HUES6 (cell line): ENCODE results near the gene FAM20B.

ENCODE experiments used
- H3K27ac ChIP-seq: 2 replicates; pipeline ENCODE4 v1.7.0; 2013; ENCODE audit warnings: low read depth, mild to moderate bottlenecking, low read length, inconsistent platforms
- H3K27me3 ChIP-seq: 2 replicates; pipeline ENCODE4 v1.6.1; 2013; ENCODE audit warnings: low read length; ENCODE audit not compliant: control insufficient read depth, insufficient read depth
- H3K36me3 ChIP-seq: 2 replicates; pipeline ENCODE4 v1.6.1; 2013; ENCODE audit warnings: low read length; ENCODE audit not compliant: control insufficient read depth, insufficient read depth
- H3K4me1 ChIP-seq: 2 replicates; pipeline ENCODE4 v1.6.1; 2013; ENCODE audit warnings: low read length; ENCODE audit not compliant: control insufficient read depth, insufficient read depth
- H3K4me3 ChIP-seq: 2 replicates; pipeline ENCODE4 v1.5.1; 2013; ENCODE audit warnings: low read depth, low read length
- H3K9ac ChIP-seq: one replicate; pipeline ENCODE4 v1.6.1; 2013; ENCODE audit warnings: mild to moderate bottlenecking, low read length
- H3K9me3 ChIP-seq: 2 replicates; pipeline ENCODE4 v1.6.1; 2013; ENCODE audit warnings: low read depth, low read length; ENCODE audit not compliant: control insufficient read depth, insufficient read depth

FAM20B gene

GRCh38 chr1:179082333-179082998, 56.8 kb downstream of the FAM20B start:
- Histone ChIP-seq H3K4me1 (peaks cover 28% of the 10 kb centered on the region), H3K4me3 (peak overlapping the region; percentile 88), H3K9me3 (no peaks in the 10 kb centered on the region), H3K36me3 (peaks cover 7% of the 10 kb centered on the region; the same call in 1 of the 2 replicates), H3K9ac (peak overlapping the region; percentile 87), H3K27me3 (no peaks in the 10 kb centered on the region), H3K27ac (peak overlapping the region; percentile 66; the same call in 1 of the 2 replicates)

GRCh38 chr1:179082999-179083335, 57.3 kb downstream of the FAM20B start:
- no peaks in the 10 kb centered on the region for H3K9me3 ChIP-seq
- peak overlapping the region; percentile 75 for H3K9ac ChIP-seq
- peak overlapping the region; percentile 88 for H3K4me3 ChIP-seq
- no peaks in the 10 kb centered on the region for H3K27me3 ChIP-seq
- peaks cover 7% of the 10 kb centered on the region; the same call in 1 of the 2 replicates for H3K36me3 ChIP-seq
- H3K27ac ChIP-seq = no peak overlapping the region
- peaks cover 29% of the 10 kb centered on the region for H3K4me1 ChIP-seq

DNA sequence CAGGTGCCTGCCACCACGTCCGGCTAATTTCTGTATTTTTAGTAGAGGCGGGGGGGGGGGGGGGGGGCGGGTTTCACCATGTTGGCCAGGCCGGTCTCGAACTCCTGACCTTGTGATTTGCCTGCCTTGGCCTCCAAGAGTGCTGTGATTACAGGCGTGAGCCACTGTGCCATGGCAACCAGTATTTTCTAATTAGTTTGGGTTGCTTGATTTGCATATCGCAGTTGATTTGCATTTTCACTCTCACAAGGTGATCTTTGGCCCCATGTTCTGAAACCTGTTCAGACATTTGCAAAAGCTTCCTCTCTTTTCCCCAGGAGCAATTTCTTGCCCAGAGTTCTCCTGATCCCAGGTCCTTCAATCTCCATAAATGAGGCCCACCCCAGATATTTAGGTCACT, 57.8 kb downstream of the FAM20B start:
- Histone ChIP-seq H3K36me3 (peaks cover 9% of the 10 kb centered on the region; the same call in 1 of the 2 replicates), H3K27me3 (no peaks in the 10 kb centered on the region), H3K9ac (no peak overlapping the region), H3K4me3 (no peak overlapping the region), H3K27ac (no peak overlapping the region), H3K9me3 (no peaks in the 10 kb centered on the region), H3K4me1 (peaks cover 32% of the 10 kb centered on the region)

DNA sequence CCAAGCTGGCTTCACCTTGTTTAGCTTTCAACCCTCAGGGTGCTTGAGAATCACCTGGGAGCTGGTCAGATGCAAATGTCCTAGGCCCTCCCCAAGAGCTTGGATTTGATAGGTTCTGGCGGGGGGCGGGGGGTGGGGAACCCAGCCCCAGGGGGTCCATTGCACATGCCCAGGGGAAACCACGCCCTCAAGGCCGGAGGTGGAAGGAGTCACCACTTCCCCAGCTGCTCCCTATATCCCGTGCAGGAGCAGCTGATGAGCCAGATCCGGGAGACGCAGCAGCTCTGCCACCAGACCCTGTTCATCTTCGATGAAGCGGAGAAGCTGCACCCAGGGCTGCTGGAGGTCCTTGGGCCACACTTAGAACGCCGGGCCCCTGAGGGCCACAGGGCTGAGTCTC, 62.0 kb downstream of the FAM20B start:
- H3K27me3 ChIP-seq = no peaks in the 10 kb centered on the region
- peaks cover 31% of the 10 kb centered on the region for H3K36me3 ChIP-seq
- peak overlapping the region; percentile 63 for H3K4me3 ChIP-seq
- H3K4me1 ChIP-seq = peaks cover 33% of the 10 kb centered on the region
- H3K27ac ChIP-seq = peak overlapping the region; percentile 66
- H3K9ac ChIP-seq = peak overlapping the region; percentile 71
- H3K9me3 ChIP-seq = no peaks in the 10 kb centered on the region

DNA sequence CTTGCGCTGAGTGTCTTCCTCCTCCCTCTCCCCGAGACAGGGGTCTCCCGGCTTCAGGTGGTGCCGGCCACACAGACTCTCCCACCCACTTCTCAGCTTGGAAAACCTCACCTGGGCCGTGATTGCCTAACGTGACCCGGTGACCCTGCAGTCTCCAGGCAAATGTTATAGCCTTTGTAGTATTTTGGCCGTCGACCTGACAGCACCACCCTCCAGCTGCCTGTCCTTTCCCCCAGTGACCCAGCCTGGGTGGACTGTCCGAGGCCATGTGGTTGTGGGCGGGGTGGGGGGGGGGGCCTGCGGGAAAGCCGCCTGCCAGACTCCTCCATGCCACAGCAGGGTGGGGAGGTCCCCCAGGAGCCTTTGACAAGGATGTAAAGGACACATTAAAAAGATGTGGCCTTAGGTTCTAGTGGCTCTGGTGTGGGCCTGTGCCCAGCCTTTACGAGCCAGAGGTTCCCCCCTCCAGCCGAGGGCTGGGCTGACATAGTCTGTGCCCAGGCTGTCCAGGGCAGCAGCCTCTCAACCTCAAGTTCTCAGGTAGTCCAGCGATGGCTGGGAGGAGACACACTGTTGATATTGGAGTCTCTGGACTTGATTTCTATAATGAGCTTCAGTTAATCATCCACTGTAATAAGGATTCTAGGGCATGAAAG, 64.3 kb downstream of the FAM20B start:
- Histone ChIP-seq H3K4me1 (peaks cover 28% of the 10 kb centered on the region), H3K27me3 (no peaks in the 10 kb centered on the region), H3K36me3 (peaks cover 54% of the 10 kb centered on the region), H3K9ac (no peak overlapping the region), H3K9me3 (no peaks in the 10 kb centered on the region), H3K4me3 (no peak overlapping the region), H3K27ac (peak overlapping the region; percentile 14; the same call in 1 of the 2 replicates)

- H3K27ac ChIP-seq = no peak overlapping the region
- H3K27me3 ChIP-seq = no peaks in the 10 kb centered on the region
- H3K9me3 ChIP-seq = no peaks in the 10 kb centered on the region
- H3K4me3 ChIP-seq = no peak overlapping the region
- H3K36me3 ChIP-seq = peaks cover 58% of the 10 kb centered on the region
- peaks cover 28% of the 10 kb centered on the region for H3K4me1 ChIP-seq
- no peak overlapping the region for H3K9ac ChIP-seq
Observed at GRCh38 chr1:179090522-179090921, 64.8 kb downstream of the FAM20B start.

GRCh38 chr1:179090923-179091322, 65.2 kb downstream of the FAM20B start:
- H3K9ac ChIP-seq = no peak overlapping the region
- H3K27me3 ChIP-seq = no peaks in the 10 kb centered on the region
- no peaks in the 10 kb centered on the region for H3K9me3 ChIP-seq
- peaks cover 28% of the 10 kb centered on the region for H3K4me1 ChIP-seq
- H3K36me3 ChIP-seq = peaks cover 58% of the 10 kb centered on the region
- H3K4me3 ChIP-seq = no peak overlapping the region
- H3K27ac ChIP-seq = no peak overlapping the region

GRCh38 chr1:179091691-179092165, 66.0 kb downstream of the FAM20B start:
- no peaks in the 10 kb centered on the region for H3K27me3 ChIP-seq
- H3K36me3 ChIP-seq = peaks cover 65% of the 10 kb centered on the region
- no peak overlapping the region for H3K27ac ChIP-seq
- H3K4me3 ChIP-seq = no peak overlapping the region
- H3K9ac ChIP-seq = no peak overlapping the region
- no peaks in the 10 kb centered on the region for H3K9me3 ChIP-seq
- peaks cover 26% of the 10 kb centered on the region for H3K4me1 ChIP-seq

GRCh38 chr1:179092896-179093461, 67.3 kb downstream of the FAM20B start:
- Histone ChIP-seq H3K9me3 (no peaks in the 10 kb centered on the region), H3K36me3 (peaks cover 74% of the 10 kb centered on the region), H3K4me1 (peaks cover 18% of the 10 kb centered on the region)

GRCh38 chr1:179094818-179095217, 69.1 kb downstream of the FAM20B start:
- Histone ChIP-seq H3K27ac (no peak overlapping the region), H3K9ac (no peak overlapping the region), H3K36me3 (peaks cover 78% of the 10 kb centered on the region), H3K27me3 (no peaks in the 10 kb centered on the region), H3K4me1 (peaks cover 5% of the 10 kb centered on the region; the same call in 1 of the 2 replicates), H3K9me3 (no peaks in the 10 kb centered on the region), H3K4me3 (no peak overlapping the region)

More at GRCh38 chr1:179092896-179093461, 67.3 kb downstream of the FAM20B start:
- Histone ChIP-seq H3K4me3 (no peak overlapping the region), H3K27me3 (no peaks in the 10 kb centered on the region), H3K27ac (no peak overlapping the region), H3K9ac (no peak overlapping the region)

DNA sequence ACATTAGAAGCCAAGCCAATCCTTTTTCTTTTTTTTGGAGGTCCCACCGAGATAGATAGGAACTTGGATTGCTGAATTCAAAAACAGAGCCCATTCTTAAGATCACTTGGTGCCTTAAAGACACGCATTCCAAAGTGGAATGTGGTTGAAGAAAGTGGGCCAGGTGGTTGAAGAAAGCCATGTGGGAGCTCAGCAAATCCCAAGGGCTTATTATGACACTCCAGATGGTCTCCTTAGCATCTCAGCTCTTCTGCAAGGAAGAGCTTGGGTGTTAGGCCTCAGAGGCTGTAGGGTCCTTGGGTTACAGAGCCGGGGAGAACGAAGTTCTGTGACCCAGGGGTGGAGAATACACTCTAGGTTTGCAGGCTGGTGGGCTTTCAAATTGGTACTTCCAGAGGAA, 69.7 kb downstream of the FAM20B start:
- Histone ChIP-seq H3K9ac (no peak overlapping the region), H3K36me3 (peaks cover 76% of the 10 kb centered on the region), H3K27ac (no peak overlapping the region), H3K9me3 (no peaks in the 10 kb centered on the region), H3K27me3 (no peaks in the 10 kb centered on the region), H3K4me3 (no peak overlapping the region), H3K4me1 (peaks cover 5% of the 10 kb centered on the region; the same call in 1 of the 2 replicates)
